HG03469 (cell line): Measurements from ENCODE around the gene FUT7.

Experiments
- ATAC-seq: cut with Tn5 transposase; IDR thresholded peaks from one replicate; pipeline ENCODE4 v1.9.1; 2021; ENCODE audit warnings: mild to moderate bottlenecking, moderate library complexity, moderate number of reproducible peaks; ENCODE audit not compliant: unreplicated experiment

The FUT7 gene

GRCh38 chr9:137050570-137050969 is 18.7 kb upstream of the FUT7 start:
- ATAC-seq, result no peak

DNA sequence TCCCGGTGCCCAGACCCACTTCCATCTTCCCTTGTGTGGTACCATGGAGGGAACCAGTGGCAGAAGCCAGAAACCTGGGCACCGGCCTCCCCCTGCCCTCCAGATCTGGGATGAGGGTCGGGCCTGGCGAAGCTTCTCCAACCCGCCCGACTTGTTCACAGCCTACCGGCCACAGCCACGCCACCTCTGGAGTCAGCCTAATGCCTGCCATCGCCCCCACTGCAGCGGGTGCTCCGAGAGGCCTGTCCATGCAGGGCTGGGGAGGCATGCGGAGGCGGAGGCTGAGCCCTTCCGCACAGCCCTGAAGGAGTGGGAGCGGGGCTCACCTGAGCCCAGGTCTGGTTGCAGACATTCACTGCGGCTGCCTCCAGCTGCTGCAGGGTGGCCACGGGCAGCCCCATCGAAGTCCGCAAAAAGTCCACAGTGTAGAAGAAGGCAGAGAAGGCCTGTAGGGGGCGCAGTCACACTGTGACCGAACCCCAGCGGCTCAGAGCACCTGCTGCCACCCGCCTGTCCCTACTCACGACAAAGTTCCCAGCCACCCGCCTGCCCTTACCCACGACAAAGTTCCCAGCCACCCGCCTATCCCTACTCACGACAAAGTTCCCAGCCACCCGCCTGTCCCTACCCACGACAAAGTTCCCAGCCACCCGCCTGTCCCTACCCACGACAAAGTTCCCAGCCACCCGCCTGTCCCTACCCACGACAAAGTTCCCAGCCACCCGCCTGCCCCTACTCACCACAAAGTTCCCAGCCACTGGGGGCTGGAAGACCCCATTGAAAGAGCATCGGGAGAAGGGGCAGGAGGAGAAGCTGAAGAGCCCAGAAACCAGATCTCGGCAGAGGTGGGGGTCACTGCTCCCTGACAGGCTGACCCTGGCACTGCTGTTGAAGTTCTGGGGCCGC is 17.9 kb upstream of the FUT7 start:
- no peak for ATAC-seq

GRCh38 chr9:137048655-137049543 is 17.0 kb upstream of the FUT7 start:
- ATAC-seq, result no peak

GRCh38 chr9:137046088-137046787 is 14.3 kb upstream of the FUT7 start, which contains the start of gene NPDC1:
Gene NPDC1, minus strand, starts transcription at chr9:137046177. Its CDS starts 188 bp downstream, at chr9:137045989.
- ATAC-seq, result no peak

DNA sequence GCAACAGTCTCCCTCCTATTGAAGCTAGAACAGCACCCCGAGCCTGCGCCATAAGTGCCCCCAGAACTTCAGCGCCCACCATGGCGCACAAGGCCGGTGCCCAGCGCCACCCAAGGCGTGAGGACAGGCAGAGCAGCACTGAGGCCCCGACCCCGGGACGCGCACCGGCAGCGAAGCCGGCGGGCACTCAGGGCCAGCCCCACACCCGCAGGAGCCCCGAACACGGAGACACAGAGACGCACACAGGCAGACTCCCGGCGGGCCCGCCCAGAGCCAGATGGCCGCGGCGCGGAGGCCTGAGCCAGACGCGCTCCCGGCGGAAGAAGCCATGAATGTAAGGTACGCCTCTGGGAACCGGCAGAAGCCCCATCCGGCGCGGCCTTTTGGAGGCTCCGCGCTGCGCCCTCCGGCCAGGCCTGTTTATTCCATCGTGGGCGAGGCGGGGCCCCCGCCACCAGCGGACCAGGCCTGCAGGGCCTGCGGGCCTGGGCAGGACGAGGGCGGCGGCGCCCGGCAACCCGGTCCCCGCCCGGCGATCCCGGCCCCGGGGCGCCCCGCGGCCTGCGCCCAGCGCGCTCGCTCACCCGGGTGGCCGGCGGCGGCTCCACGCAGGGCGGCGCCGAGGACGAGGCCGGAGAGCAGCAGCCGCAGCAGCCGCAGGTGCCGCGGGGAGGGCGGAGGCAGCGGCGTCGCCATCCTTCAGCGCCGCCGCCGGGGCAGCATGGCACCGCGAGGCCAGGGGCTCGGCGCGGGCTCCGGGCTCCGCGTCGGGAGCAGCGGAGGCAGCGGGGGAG is 13.6 kb upstream of the FUT7 start:
- no peak for ATAC-seq

GRCh38 chr9:137044502-137045177 is 12.8 kb upstream of the FUT7 start:
- no peak for ATAC-seq

DNA sequence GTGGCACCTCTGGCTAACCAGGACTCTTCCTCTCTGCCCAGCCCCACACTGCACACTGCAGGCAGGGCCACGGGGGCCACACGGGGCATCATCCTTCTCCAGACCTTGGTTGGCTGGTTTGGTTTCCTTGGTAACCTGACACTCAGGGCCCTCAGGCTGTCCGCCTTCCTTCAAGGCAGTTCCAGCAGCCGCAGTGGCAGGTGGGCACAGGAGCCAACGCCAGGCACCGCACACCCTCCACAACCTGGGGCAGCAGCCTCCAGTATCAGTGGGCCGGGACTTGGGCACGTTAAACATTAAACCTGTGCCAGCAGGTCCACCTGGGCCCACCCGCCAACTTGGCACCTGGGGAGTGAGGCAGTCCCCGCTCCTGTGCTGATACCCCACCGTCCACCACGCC is 12.1 kb upstream of the FUT7 start:
- no peak for ATAC-seq

GRCh38 chr9:137042751-137043727 is 11.2 kb upstream of the FUT7 start:
- no peak for ATAC-seq

GRCh38 chr9:137041124-137041523 is 9.2 kb upstream of the FUT7 start:
- no peak for ATAC-seq

DNA sequence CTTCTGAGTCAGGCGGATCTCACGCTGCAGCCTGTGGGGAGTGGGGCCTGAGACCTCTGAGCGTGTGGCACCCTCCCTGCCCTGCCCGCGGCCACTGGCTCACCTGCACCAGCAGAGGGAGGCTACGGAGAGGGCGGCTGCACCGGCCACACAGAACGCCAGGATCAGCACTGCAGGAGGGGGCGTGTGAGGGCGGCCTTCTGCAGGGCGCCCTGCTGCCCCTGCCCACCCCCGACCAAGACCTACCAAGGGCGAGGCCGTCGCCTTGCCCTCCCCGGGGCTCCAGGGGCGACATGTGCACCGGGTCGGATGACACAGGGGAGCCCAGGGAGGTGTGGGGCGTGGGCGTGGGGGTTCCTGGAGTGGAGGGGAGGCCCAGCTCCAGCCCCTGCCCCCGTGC is 8.7 kb upstream of the FUT7 start:
- ATAC-seq, result no peak

GRCh38 chr9:137039611-137040366 is 7.9 kb upstream of the FUT7 start:
- ATAC-seq, result no peak

DNA sequence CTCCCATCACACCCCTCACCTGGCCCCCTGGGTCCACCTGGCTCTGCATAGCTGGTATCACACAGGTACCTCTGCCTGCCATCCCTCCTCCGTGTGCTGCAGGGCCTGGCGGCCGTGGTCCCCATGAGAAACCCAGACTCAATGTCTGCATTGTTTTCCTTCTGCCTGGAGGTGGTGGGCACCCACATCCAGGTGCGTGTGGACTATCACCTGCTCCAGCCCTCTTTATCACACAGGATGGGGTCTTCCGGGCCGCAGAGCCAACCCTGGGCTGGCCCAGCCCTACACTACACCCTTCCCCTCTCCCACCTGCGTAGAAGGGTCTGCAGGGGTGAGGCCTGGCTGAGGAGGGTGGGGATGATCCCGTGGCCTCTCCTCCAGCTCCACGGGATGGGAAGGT is 7.0 kb upstream of the FUT7 start:
- ATAC-seq, result no peak

GRCh38 chr9:137037483-137037882 is 5.6 kb upstream of the FUT7 start:
- ATAC-seq, result no peak

GRCh38 chr9:137037035-137037434 is 5.1 kb upstream of the FUT7 start:
- ATAC-seq, result no peak

DNA sequence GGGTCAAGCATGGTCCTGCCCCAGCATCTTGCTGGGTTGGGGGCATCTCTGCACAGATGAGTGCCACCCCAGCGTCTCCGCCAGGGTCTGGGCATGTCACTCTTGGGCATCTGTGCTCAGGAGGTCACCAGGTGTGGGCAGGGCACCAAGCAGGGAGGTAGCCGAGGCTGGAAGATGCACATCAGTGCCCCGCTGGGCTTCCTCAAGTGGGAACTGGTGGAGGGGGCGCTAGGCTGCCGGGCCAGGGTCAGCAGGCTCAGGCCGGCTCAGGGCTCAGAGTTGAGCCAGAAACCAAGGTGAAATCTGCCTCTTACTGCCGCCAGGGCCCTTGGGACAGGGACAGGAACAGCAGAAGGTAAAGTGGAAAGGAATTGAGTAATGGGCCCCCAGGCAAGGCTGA is 4.0 kb upstream of the FUT7 start:
- no peak for ATAC-seq

DNA sequence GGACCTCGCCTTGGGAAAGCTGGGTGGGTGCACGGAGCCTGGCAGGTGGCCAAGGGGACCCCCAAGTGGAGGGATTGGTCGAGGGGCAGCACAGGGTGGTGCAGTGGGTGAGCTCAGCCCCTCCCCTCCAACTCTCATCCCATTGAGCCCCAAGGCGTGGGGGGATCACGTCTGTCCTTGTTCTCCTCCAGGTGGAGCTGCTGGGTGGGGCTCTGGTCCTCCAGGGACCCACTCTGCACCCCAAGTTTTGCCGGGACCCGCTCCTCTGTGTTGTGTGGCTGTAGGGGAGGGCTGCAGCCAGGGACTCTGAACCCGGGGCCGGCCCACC is 3.6 kb upstream of the FUT7 start:
- ATAC-seq, result no peak

DNA sequence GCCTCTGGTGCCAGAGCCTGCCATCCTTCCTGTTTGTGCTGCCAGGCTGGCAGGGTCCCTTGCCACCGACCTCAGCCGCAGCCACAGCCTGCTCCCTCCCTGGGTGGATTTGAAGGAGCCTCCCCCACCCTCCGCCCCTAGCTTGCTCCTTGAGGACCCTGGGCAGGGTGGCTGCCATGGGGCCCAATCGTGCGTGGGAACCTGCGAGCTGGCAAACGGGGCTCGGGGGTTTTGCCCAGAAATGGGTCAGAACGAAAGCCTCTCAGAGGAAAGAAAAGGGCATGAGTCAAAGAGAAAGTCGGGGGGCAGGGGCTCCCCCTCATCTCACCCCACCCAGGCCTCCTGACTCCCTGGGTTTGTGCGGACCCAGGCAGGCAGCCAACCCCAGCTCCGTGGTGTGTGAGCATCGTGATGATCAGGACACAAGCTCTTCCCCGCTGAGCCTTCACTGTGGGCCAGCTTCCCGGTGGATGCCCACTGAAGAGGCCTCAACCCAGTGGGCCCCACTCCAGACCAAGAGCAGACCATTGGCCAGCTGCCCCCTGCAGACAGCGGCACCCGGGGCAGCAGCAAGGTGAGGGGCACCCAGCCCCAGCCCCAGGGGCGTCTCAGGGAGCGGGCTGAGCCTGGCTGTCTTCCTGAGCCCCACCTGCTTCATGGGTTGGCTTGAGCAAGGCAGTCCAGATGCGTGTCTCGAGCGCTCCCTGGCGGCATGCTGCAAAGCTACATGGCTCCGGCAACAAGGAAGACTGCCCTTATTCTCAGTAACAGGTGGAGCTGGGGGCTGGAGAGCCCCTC is 3.0 kb upstream of the FUT7 start:
- no peak for ATAC-seq
